Esophagus (tissue), 2 donors: ENCODE results near the gene LMF2. TPM values are rescaled to one million over a fixed set of nuclear protein-coding genes. Genes with fewer than 3 reads are reported as not detected.
A peak's percentile ranks its signal among the peaks of the same experiment; 100 is the strongest.

Experiments used
- H3K27ac ChIP-seq, 2 donors: one replicate each; pipeline ENCODE4 v1.5.1; 2013; ENCODE audit warnings: low read depth in 2 of 2, mild to moderate bottlenecking in 2 of 2, inconsistent platforms in 1 of 2, low read length in 1 of 2, moderate library complexity in 1 of 2
- H3K27me3 ChIP-seq, 2 donors: one replicate each; pipeline ENCODE4 v1.6.1; 2013; ENCODE audit warnings: low read length in 2 of 2, control low read depth in 1 of 2, mild to moderate bottlenecking in 1 of 2; ENCODE audit not compliant: insufficient read depth in 2 of 2, control insufficient read depth in 1 of 2
- H3K36me3 ChIP-seq, 2 donors: one replicate each; pipeline ENCODE4 v1.6.1; 2013; ENCODE audit warnings: low read length in 1 of 2; ENCODE audit not compliant: control insufficient read depth in 2 of 2, insufficient read depth in 2 of 2
- H3K4me1 ChIP-seq, 2 donors: one replicate each; pipeline ENCODE4 v1.6.1; 2013; ENCODE audit warnings: low read length in 1 of 2; ENCODE audit not compliant: control insufficient read depth in 2 of 2, insufficient read depth in 2 of 2
- H3K4me3 ChIP-seq, 2 donors: one replicate each; pipeline ENCODE4 v1.5.1; 2013; ENCODE audit warnings: low read length in 2 of 2, mild to moderate bottlenecking in 2 of 2, low read depth in 1 of 2, moderate library complexity in 1 of 2
- H3K9me3 ChIP-seq, 2 donors: one replicate each; pipeline ENCODE4 v1.6.1; 2013; ENCODE audit warnings: mild to moderate bottlenecking in 2 of 2, low read depth in 1 of 2, low read length in 1 of 2, moderate library complexity in 1 of 2; ENCODE audit not compliant: control insufficient read depth in 2 of 2, insufficient read depth in 1 of 2
- WGBS, 2 donors: extraction: QIAGEN DNeasy Blood & Tissue Kit; methylation state at CpG; one replicate each; pipeline ENCODE4 v1.1.7; 2013; 5-methylcytosine and 5-hydroxymethylcytosine counted together
- polyA plus RNA-seq, 2 donors: library from polyadenylated mRNA; stranded (reverse); fragments of 200-250 nt; gene quantifications; one replicate each; pipeline ENCODE4 v1.2.3, GENCODE V29; 2013
- donor health status: healthy with polysubstance abuse.
- donor health status: Bipolar disorder and iron deficiency.

LMF2 gene
- polyA plus RNA-seq, 2 donors, result 44.1 to 64.9 TPM

DNA sequence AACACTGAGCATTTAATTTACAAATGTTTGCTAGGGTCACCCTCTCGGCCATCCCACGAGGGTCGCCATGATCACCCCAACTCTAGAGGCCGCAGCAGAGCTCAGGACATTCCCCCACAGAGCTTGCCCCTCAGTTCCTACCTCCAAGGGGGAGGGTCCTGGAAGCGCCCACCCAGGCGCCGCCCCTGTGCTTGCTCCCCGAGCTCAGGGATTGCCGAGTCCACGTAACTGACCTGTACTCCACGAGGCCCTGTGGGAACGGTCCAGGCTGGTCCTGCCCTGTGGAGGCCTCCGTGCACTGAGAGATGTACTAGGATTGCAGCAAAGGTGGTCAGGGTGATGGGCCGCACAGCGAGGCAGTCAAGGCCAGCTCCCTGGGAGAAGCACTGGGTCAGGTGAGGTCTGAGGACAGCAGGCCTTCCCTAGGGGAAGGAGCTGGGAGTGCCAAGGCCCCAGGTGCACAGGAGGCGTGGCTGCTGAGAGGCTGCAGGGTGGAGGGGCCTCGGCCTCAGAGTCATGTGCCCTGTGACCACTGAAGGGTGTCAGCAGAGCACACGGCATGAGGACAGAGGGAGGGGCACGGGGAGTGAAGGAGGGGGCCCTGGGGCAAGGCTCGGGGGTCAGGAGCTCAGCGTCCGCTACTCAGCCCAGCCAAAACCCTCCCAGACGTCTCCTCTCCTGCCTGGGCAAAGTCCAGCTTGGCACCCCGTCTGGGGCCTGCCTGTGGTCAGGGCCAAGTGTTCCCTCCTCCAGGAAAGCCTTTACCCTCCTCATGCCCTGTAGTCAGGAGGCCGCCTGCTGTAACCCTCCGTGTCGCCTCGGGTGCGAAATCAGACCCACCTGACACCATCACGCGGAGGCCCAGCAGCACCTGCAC lies 23.3 kb downstream of the LMF2 start:
- peaks cover 0 to 1% of the 10 kb centered on the region in 2 donors for H3K36me3 ChIP-seq
- H3K27ac ChIP-seq, result no peak overlapping the region
- WGBS, 2 donors, result 75 to 84% methylated on average over 31 of the region's 31 CpGs
- H3K9me3 ChIP-seq, result no peaks in the 10 kb centered on the region
- no peaks in the 10 kb centered on the region for H3K27me3 ChIP-seq
- H3K4me3 ChIP-seq, result no peak overlapping the region
- H3K4me1 ChIP-seq, result peaks cover 0 to 12% of the 10 kb centered on the region in 2 donors

DNA sequence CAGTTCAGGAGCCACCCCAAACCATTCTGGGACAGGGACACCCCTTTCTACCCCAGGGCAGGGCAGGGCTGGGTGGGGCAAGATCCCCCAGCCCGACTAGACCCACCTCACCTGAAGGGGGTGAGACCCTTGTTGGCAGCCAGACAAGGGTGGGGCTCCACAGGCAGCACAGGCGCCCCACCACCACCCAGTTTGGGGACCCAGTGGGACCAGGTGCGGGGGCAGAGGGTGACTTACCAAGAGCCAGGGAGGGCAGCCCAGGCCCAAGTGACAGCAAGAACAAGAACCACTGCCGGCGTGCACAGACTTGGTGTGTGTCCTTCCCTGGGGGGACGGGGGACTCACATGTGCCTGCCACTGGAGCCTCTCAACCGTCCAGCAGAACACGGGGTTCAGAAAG lies 23.9 kb downstream of the LMF2 start:
- Histone ChIP-seq H3K4me3 (no peak overlapping the region), H3K27ac (no peak overlapping the region), H3K36me3 (peaks cover 0 to 1% of the 10 kb centered on the region in 2 donors), H3K9me3 (no peaks in the 10 kb centered on the region), H3K27me3 (no peaks in the 10 kb centered on the region), H3K4me1 (peaks cover 0 to 12% of the 10 kb centered on the region in 2 donors)
- WGBS, 2 donors, result 80 to 81% methylated on average over 8 of the region's 8 CpGs

DNA sequence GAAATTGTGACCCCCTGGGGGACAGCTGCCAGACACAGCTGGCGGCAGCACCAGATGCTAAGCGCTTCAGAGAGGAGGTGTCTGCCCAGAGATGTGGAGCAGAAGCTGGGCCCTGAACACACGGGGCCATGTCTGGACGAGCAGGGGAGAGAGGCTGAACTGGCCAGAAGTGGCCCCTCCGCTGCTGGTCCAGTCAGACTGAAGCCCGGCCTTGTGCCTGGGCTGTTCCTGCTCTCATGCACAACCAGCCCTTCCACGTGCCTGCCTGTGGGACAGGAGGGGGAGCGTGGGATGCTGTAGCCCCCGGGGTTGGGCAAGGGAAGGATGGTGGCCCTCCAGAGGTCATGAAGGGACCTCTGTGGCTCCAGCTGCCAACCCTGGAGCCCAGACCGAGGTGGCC lies 24.4 kb downstream of the LMF2 start:
- 77 to 83% methylated on average over 10 of the region's 10 CpGs for WGBS, 2 donors
- Histone ChIP-seq H3K9me3 (no peaks in the 10 kb centered on the region), H3K27me3 (no peaks in the 10 kb centered on the region), H3K27ac (no peak overlapping the region), H3K4me3 (no peak overlapping the region), H3K36me3 (peaks cover 0 to 1% of the 10 kb centered on the region in 2 donors), H3K4me1 (peaks cover 0 to 12% of the 10 kb centered on the region in 2 donors)

DNA sequence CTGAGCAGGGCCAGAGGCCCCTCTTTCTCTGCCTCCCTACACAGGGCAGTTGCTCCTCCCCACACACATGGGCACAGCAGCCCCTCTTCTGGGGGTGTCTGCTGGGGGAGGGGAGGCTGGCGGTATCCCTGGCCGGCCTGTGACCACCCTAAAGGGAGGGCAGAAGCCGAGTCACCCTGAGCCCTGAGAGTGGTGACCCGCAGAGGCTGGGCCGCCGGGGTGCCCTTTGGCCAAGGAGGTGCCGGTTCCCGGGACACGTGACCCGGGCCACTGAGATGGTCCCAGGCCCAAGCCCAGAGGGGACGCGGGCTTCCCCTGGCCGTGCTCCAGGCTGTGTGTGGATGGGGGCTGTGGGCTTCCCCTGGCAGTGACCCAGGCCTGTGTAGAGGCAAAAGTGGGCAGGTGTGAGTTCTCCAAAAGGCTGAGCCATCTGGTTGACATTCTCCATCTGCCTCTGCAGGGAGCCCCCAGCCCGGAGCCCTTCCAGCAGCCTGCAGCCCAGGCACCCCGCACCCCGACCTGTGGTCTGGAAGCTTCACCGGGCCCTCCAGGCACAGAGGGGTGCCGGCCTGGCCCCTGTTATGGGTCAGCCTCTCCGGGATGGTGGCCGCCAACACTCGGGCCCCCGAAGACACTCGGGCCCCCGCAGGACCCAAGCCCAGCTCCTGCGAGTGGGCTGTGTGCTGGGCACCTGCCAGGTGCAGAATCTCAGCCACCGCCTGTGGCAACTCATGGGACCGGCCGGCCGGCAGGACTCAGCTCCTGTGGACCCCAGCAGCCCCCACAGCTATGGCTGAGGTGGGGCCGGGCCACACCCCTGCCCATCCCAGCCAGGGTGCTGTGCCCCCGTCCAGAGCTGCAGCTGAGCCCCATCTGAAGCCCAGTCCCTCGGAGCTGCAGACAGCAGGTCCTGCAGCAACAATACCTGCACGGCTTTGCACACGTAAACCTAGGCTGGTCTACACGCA lies 25.1 kb downstream of the LMF2 start:
- no peak overlapping the region for H3K27ac ChIP-seq
- H3K27me3 ChIP-seq, result no peaks in the 10 kb centered on the region
- peaks cover 0 to 12% of the 10 kb centered on the region in 2 donors for H3K4me1 ChIP-seq
- 58 to 61% methylated on average over 35 of the region's 35 CpGs for WGBS, 2 donors
- peak overlapping the region; percentile 61 to 62 for H3K4me3 ChIP-seq
- peaks cover 0 to 1% of the 10 kb centered on the region in 2 donors for H3K36me3 ChIP-seq
- H3K9me3 ChIP-seq, result no peaks in the 10 kb centered on the region

DNA sequence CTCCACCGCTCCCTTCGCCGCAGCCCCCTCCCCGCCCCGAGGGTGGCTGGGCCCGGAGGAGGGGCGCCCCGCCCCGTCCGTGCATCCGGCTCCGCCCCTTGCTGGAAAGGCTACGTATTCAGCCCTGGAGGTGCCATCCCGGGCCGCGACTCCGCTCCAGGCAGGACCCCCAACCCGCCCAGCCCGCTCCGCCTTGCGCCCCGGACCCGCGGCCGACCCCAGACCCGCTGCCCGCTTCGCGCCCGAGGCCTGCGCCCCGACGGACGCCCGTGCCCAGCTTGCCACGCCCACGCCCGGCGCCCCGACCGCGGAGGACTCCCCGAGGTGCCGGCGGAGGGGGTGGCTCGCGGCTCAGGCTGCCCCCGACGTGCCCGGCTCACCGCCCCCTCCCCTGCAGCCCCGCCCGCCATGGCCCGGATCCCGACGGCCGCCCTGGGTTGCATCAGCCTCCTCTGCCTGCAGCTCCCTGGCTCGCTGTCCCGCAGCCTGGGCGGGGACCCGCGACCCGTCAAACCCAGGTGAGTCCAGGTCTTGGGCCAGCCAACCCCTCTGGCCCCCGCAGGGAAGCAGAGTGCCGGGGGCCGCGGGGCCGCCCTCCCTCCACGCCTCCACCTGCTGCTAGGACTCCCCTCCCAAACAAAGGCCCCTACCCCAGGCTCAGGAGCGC lies 25.9 kb downstream of the LMF2 start, which contains the start of gene ADM2:
Gene ADM2 (plus strand): TSS at position 104 of the 667 bp plus-strand sequence. CDS start 305 bp downstream, at position 409.
- H3K27me3 ChIP-seq, result no peaks in the 10 kb centered on the region
- H3K36me3 ChIP-seq, result peaks cover 0 to 1% of the 10 kb centered on the region in 2 donors
- H3K9me3 ChIP-seq, result no peaks in the 10 kb centered on the region
- no peak within 1 kb of the TSS for H3K27ac ChIP-seq
- peak within 1 kb of the TSS; percentile 61 to 62 for H3K4me3 ChIP-seq
- H3K4me1 ChIP-seq, result peaks cover 0 to 12% of the 10 kb centered on the region in 2 donors
- 3 to 4% methylated on average over 36 to 70 of the region's 70 CpGs for WGBS, 2 donors

DNA sequence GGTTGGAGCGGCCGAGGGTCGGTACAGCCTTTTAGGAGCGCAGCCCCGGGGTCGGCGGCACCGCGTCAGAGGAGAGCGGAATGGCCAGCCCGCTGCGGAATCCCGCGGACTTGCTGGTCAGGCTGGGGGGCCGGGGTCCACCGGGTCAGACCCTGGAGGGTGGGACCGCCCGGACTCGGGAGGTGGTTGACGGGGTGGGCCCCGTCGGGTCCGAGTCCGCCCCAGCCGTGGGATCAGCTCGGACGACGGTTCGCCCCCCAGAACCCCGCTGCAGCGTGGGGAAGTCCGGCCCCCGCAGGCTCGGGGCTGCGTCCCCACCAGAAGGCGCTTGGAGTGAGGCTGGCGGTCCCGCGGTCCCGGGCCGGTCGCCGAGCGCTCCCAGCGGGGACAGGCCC lies 26.5 kb downstream of the LMF2 start:
- Histone ChIP-seq H3K36me3 (peaks cover 0 to 1% of the 10 kb centered on the region in 2 donors), H3K4me3 (peak overlapping the region; percentile 61 to 62), H3K4me1 (peaks cover 0 to 11% of the 10 kb centered on the region in 2 donors), H3K27me3 (no peaks in the 10 kb centered on the region), H3K9me3 (no peaks in the 10 kb centered on the region), H3K27ac (no peak overlapping the region)
- WGBS, 2 donors, result 3 to 7% methylated on average over 36 to 45 of the region's 45 CpGs

DNA sequence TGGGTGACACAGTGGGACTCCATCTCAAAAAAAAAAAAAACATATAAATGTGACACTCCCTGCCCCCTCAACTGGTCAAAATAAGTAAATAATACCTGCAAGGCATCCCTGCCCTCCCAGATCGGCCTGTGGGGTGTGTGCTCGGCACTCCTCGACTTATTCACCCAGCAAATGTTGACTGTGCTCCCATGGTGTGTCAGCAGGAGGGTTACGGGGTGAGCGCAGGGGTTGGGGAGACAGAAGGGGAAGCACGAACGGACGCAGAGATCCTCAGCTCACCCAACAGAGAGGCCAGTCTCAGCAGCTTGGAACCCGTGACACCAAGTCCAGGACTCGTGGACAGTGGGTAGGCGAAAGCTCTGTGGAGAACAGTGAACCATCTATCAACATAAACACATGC lies 27.8 kb downstream of the LMF2 start:
- H3K36me3 ChIP-seq, result peaks cover 0 to 1% of the 10 kb centered on the region in 2 donors
- H3K9me3 ChIP-seq, result no peaks in the 10 kb centered on the region
- no peaks in the 10 kb centered on the region for H3K27me3 ChIP-seq
- no peak overlapping the region for H3K4me3 ChIP-seq
- 64 to 73% methylated on average over 11 of the region's 11 CpGs for WGBS, 2 donors
- no peak overlapping the region for H3K27ac ChIP-seq
- peaks cover 0 to 12% of the 10 kb centered on the region in 2 donors for H3K4me1 ChIP-seq

DNA sequence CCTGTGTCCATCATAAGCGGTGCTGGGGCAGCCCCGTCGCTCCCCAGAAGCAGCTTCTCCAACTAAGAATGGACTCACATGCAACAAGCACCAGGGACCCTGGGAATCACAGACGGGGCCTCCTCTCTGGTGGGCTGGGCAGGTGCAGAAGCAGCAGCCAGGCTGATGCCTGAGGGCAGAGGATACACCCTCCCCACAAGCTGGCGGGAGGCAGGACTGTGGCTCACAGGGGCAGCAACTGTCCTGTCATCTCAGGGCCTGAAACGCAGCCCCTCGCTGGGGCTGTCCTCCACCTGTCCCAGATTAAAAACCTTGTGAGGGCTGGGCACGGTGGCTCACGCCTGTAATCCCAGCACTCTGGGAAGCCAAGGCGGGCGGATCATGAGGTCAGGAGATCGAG lies 29.6 kb downstream of the LMF2 start:
- Histone ChIP-seq H3K27me3 (no peaks in the 10 kb centered on the region), H3K4me3 (no peak overlapping the region), H3K9me3 (no peaks in the 10 kb centered on the region), H3K4me1 (peaks cover 8 to 20% of the 10 kb centered on the region in 2 donors), H3K36me3 (peaks cover 0 to 3% of the 10 kb centered on the region in 2 donors), H3K27ac (no peak overlapping the region)
- WGBS, 2 donors, result 90 to 94% methylated on average over 12 of the region's 12 CpGs

DNA sequence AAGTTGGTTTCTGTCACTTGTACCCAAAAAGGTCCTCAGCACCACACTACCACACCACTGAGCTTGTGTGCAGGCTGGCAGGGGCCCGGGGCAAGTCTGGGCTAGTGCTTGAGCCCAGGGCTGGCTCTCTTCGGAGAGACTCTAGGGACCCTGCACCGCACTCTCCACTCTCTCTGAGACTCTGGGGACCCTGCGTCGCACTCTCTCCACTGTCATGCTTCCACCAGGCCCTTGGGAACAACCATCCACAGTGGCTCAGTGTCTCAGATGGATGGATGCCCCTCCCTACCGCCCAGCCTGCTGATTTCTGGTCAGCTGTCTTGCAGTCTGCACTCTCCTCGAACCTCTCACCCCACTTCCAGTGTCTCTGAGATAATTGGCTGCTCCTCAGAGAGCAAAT lies 30.6 kb downstream of the LMF2 start:
- no peaks in the 10 kb centered on the region for H3K9me3 ChIP-seq
- WGBS, 2 donors, result 59 to 62% methylated on average over 7 of the region's 7 CpGs
- no peaks in the 10 kb centered on the region for H3K27me3 ChIP-seq
- peaks cover 14 to 30% of the 10 kb centered on the region in 2 donors for H3K4me1 ChIP-seq
- no peak overlapping the region for H3K4me3 ChIP-seq
- H3K36me3 ChIP-seq, result peaks cover 0 to 3% of the 10 kb centered on the region in 2 donors
- no peak overlapping the region for H3K27ac ChIP-seq
